IPS DF 6.9 (cell line): ENCODE measurements around the gene USP32.
"Not testable (repeated sequence)": the region's sequence is repeated elsewhere in the genome, so short reads cannot be mapped to it uniquely, and the experiment has no call there.

Experiments
- DNase-seq: peaks from one replicate; pipeline ENCODE4 v3.0.0-alpha.2; 2013; ENCODE audit warnings: low read depth, low spot score
- H3K27ac ChIP-seq: one replicate; pipeline ENCODE4 v1.5.1; 2013; ENCODE audit warnings: low read length, control low read depth
- H3K27me3 ChIP-seq: 2 replicates; pipeline ENCODE4 v1.6.1; 2013; ENCODE audit warnings: mild to moderate bottlenecking, low read length; ENCODE audit not compliant: control insufficient read depth, insufficient read depth
- H3K36me3 ChIP-seq: 2 replicates; pipeline ENCODE4 v1.6.1; 2013; ENCODE audit warnings: low read length; ENCODE audit not compliant: control insufficient read depth, insufficient read depth
- H3K4me1 ChIP-seq: 2 replicates; pipeline ENCODE4 v1.6.1; 2013; ENCODE audit warnings: low read length; ENCODE audit not compliant: control insufficient read depth, insufficient read depth
- H3K4me3 ChIP-seq: 2 replicates; pipeline ENCODE4 v1.5.1; 2013; ENCODE audit warnings: mild to moderate bottlenecking, low read length
- H3K9me3 ChIP-seq: 2 replicates; pipeline ENCODE4 v1.6.1; 2013; ENCODE audit warnings: low read length, inconsistent platforms; ENCODE audit not compliant: control insufficient read depth, insufficient read depth
- WGBS: extraction: QIAGEN DNeasy Blood & Tissue Kit; methylation state at CpG from one replicate; pipeline ENCODE4 v1.1.7; 2013; ENCODE audit warnings: mixed read lengths, missing lambda C conversion rate; ENCODE audit not compliant: insufficient read length, insufficient coverage; 5-methylcytosine and 5-hydroxymethylcytosine counted together

The USP32 gene

DNA sequence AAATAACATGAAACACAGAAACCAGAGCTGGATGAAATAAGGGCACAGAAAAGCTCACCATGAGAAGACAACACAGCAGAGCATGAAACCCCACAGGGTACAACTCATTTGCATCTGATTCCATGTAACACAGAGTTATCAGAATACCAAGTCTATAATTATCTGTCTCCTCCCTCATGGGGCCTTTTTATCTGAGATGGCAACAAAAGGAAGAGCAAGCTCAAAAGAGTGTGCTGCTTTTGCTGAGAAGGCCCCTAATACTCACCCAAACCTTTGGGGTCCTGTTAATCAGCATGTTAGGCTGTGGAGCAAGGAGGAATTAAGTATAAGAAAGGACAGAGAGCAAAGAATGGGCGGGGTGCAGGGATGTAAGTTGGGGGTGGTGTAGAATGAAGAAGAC, 205.6 kb downstream of the USP32 start:
- 100% methylated on average over 1 of the region's 1 CpG for WGBS
- not testable (repeated sequence) for H3K9me3 ChIP-seq, H3K27me3 ChIP-seq, H3K4me3 ChIP-seq, H3K27ac ChIP-seq, DNase-seq, H3K4me1 ChIP-seq
- peaks cover 13% of the 10 kb centered on the region; the same call in 1 of the 2 replicates for H3K36me3 ChIP-seq

DNA sequence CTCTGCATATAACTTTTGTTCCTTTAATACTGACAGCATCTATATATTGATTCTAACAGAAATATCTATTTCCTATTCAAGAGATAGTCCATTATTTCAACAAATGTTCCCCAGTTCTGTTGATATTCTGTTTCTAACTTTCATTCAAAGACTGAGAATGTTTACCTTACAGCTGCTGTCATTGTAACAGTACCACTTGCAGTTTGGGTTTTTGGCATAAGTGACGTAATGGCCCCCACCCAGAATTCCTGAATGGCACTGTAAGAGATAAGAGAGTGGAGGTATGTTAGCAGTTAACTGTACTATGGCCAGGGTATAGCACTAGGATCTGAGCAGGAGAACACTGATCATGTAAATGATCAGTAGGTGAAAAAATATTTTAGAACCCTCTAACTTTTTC, 211.6 kb downstream of the USP32 start:
- DNase-seq, H3K27ac ChIP-seq, H3K4me3 ChIP-seq, H3K9me3 ChIP-seq, H3K36me3 ChIP-seq, H3K27me3 ChIP-seq, H3K4me1 ChIP-seq: not testable (repeated sequence)
- WGBS, result no CpG with 5 or more reads among the region's 1 CpG

GRCh38 chr17:60178180-60178579, 213.8 kb downstream of the USP32 start:
- no CpG with 5 or more reads among the region's 2 CpGs for WGBS
- H3K4me3 ChIP-seq, H3K4me1 ChIP-seq, H3K27me3 ChIP-seq, H3K36me3 ChIP-seq, H3K9me3 ChIP-seq, H3K27ac ChIP-seq, DNase-seq: not testable (repeated sequence)

DNA sequence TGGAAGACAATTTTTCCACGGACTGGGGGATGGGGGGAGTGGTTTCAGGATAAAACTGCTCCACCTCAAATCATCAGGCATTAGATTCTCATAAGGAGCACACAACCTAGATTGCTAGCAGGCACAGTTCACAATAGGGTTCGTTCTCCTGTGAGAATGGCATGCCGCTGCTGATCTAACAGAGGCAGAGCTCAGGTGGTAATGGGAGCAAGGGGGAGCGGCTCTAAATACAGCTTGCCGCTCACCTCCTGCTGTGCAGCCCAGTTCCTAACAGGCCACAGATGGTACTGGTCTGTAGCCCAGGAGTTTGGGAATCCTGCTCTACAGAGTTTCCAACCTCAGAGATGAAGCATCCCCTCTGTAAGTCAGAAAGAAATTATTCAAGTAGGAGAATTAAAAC, 215.2 kb downstream of the USP32 start:
- not testable (repeated sequence) for H3K4me1 ChIP-seq, H3K27ac ChIP-seq, DNase-seq, H3K9me3 ChIP-seq, H3K27me3 ChIP-seq, H3K4me3 ChIP-seq, H3K36me3 ChIP-seq
- WGBS, result no CpG with 5 or more reads among the region's 5 CpGs

- not testable (repeated sequence) for H3K27ac ChIP-seq, H3K4me3 ChIP-seq, H3K27me3 ChIP-seq, H3K4me1 ChIP-seq, H3K9me3 ChIP-seq, H3K36me3 ChIP-seq, DNase-seq
- WGBS, result no CpG with 5 or more reads among the region's 6 CpGs
Measured at GRCh38 chr17:60174767-60175166, 217.2 kb downstream of the USP32 start.

DNA sequence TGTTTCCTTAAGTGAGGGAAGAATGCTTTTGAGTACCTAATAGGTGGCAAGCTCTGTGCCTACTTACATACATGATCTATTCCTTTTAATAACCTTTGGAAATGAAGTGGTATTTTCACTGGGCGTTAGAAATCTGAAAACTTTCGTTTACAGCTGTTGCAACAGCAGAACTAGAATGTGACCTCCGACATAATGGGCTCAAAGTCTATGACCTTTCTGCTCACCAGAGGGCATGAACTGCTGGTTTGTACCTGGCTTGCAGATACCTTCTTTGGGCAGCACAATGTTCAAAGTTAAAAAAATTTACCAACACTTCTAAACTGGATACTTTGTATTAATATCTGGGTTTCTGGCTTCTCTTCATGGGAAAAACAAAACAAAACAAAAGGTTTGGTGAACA, 217.9 kb downstream of the USP32 start:
- H3K36me3 ChIP-seq, result no peaks in the 10 kb centered on the region
- H3K9me3 ChIP-seq, result no peaks in the 10 kb centered on the region
- no peak for DNase-seq
- no CpG with 5 or more reads among the region's 3 CpGs for WGBS
- no peak overlapping the region for H3K27ac ChIP-seq
- H3K4me1 ChIP-seq, result no peaks in the 10 kb centered on the region
- H3K4me3 ChIP-seq, result no peak overlapping the region
- no peaks in the 10 kb centered on the region for H3K27me3 ChIP-seq

DNA sequence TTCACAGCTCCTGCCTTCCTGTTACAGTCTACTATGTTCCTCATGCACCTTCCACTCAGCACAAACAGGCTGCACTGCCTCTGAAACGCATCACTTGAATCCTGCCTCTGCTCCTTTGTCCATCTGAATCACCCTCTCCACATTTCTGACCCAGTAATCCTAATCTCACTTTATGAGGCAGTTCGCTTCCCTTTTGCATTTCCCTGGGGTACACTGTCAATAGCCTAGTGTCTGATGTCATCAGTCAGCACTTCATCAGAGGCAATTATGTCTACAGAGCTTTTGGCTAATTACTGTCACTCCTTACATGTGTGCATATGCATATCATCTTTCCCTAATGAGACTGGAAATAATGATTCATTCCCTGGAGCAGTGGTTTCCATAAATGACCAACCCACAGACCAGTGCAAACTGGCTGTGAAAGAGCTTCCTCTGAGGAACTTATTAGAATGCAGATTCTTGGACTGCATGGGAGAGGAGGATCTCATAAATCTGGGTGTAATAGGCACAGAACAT, 218.6 kb downstream of the USP32 start:
- WGBS, result no CpG with 5 or more reads among the region's 2 CpGs
- Histone ChIP-seq H3K27me3 (no peaks in the 10 kb centered on the region), H3K27ac (no peak overlapping the region), H3K36me3 (no peaks in the 10 kb centered on the region), H3K4me3 (no peak overlapping the region), H3K4me1 (0 out of 2 replicates have a peak, but pooled peaks cover 1% of the 10 kb centered on the region), H3K9me3 (no peaks in the 10 kb centered on the region)
- DNase-seq, result no peak

- no peak for DNase-seq
- Histone ChIP-seq H3K4me1 (0 out of 2 replicates have a peak, but pooled peaks cover 1% of the 10 kb centered on the region), H3K4me3 (no peak overlapping the region), H3K27me3 (no peaks in the 10 kb centered on the region), H3K9me3 (no peaks in the 10 kb centered on the region), H3K36me3 (no peaks in the 10 kb centered on the region), H3K27ac (no peak overlapping the region)
- WGBS, result no CpG with 5 or more reads among the region's 8 CpGs
Measured at GRCh38 chr17:60171753-60172079, 220.2 kb downstream of the USP32 start.

GRCh38 chr17:60170835-60171752, 220.8 kb downstream of the USP32 start:
- WGBS, result no CpG with 5 or more reads among the region's 8 CpGs
- no peak for DNase-seq
- Histone ChIP-seq H3K27ac (no peak overlapping the region), H3K27me3 (no peaks in the 10 kb centered on the region), H3K4me1 (0 out of 2 replicates have a peak, but pooled peaks cover 1% of the 10 kb centered on the region), H3K4me3 (no peak overlapping the region), H3K9me3 (no peaks in the 10 kb centered on the region), H3K36me3 (no peaks in the 10 kb centered on the region)

- no peak for DNase-seq
- Histone ChIP-seq H3K4me3 (no peak overlapping the region), H3K9me3 (no peaks in the 10 kb centered on the region), H3K27ac (no peak overlapping the region), H3K36me3 (no peaks in the 10 kb centered on the region), H3K27me3 (no peaks in the 10 kb centered on the region), H3K4me1 (0 out of 2 replicates have a peak, but pooled peaks cover 1% of the 10 kb centered on the region)
- no CpG with 5 or more reads among the region's 10 CpGs for WGBS
Measured at GRCh38 chr17:60169921-60170817, 221.8 kb downstream of the USP32 start.
